Activated B cell treated with CpG ODN at 0.5 μM for 24 hours (primary cell): Measurements from ENCODE around the gene RTL10. TPM values are rescaled to one million over a fixed set of nuclear protein-coding genes. Genes with fewer than 3 reads are reported as not detected.

Source experiments
- ATAC-seq: fragments of 200-7000 bp; cut with Tn5 transposase; one replicate; pipeline ENCODE4 v1.10.0; 2021; ENCODE audit warnings: low read depth, mild to moderate bottlenecking, moderate library complexity
- CTCF ChIA-PET: fragments of 350-600 bp; sonication (Branson Sonifier 250); formaldehyde crosslinking; loops from one replicate; lab custom pipeline; 2021; ENCODE audit warnings: antibody characterized with exemption; lab: Charles Lee
- POLR2A ChIA-PET: fragments of 350-600 bp; sonication (Branson Sonifier 250); formaldehyde crosslinking; loops from one replicate; lab custom pipeline; 2021; ENCODE audit warnings: antibody characterized with exemption; lab: Charles Lee
- DNase-seq: peaks from one replicate; pipeline ENCODE4 v3.0.0; 2022
- H3K27ac Mint-ChIP-seq: one replicate; pipeline ENCODE4 v1.8.0; 2020; ENCODE audit warnings: mixed read lengths
- H3K27me3 Mint-ChIP-seq: one replicate; pipeline ENCODE4 v1.8.0; 2021; ENCODE audit warnings: mixed read lengths
- H3K36me3 Mint-ChIP-seq: one replicate; pipeline ENCODE4 v1.8.0; 2021; ENCODE audit warnings: low read depth, mixed read lengths
- H3K4me1 Mint-ChIP-seq: one replicate; pipeline ENCODE4 v1.8.0; 2021; ENCODE audit warnings: mixed read lengths
- H3K4me3 Mint-ChIP-seq: one replicate; pipeline ENCODE4 v1.8.0; 2020; ENCODE audit warnings: mild to moderate bottlenecking, mixed read lengths
- H3K9me3 Mint-ChIP-seq: one replicate; pipeline ENCODE4 v1.8.0; 2020; ENCODE audit warnings: mixed read lengths
- intact Hi-C: fragments of 100-400 bp; cut with micrococcal nuclease; formaldehyde crosslinking; loops from one replicate; pipeline ENCODE4 v1.15.1; 2024
- total RNA-seq: library from RNA; stranded (reverse); gene quantifications from 2 replicates; pipeline ENCODE4 v1.2.3, GENCODE V29; 2022
- TF ChIP-seq, protein P1 (sequence below): fragments of 200-600 bp; IDR thresholded peaks from one replicate; pipeline ENCODE4 v1.8.0; 2022; ENCODE audit warnings: antibody characterized with exemption, mild to moderate bottlenecking

The RTL10 gene
- total RNA-seq, 1 donor from 2014 or later: 12.1 TPM

DNA sequence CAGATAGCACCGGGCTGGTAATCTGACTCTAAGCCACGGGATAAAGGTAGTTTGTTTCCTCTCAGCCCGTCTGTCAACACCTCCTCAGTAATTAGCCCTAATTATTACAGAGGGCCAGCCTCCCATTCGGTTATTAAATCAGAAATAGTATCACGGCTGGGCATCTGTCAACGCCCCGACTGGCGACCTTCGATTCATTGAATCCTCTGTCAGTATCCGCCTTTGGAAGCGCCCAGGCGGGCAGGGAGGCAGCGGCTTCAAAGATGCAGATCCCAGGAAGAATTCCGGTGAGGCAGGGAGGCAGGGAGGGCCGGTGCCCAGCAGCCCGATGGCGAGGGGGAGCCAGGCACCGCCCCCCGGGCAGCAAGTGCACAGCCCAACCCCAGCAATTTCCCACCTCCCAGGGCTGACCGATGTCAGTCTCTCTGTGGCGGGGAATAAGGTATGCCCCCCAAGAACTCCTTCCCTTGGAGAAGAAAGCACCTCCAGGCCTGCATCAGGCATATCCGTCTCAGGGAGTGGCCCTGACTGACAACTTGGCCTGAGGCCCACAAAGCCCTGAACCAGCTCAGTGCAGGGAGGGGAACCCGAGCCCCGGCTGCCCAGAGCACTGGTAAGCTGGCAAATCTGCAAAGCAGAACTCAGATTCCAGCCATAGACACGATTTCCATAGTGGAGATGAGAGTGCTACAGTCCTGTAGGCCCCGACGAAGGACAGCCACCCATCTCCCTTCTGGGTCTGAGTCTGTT lies 11.4 kb downstream of the RTL10 start:
- DNase-seq (no peak), ATAC-seq (no peak)
- Mint-ChIP-seq H3K9me3 (no peaks in the 10 kb centered on the region), H3K4me3 (no peak overlapping the region), H3K27me3 (no peaks in the 10 kb centered on the region), H3K36me3 (peaks cover 5% of the 10 kb centered on the region), H3K4me1 (peaks cover 19% of the 10 kb centered on the region), H3K27ac (no peak overlapping the region)
- TF ChIP-seq, protein P1, sequence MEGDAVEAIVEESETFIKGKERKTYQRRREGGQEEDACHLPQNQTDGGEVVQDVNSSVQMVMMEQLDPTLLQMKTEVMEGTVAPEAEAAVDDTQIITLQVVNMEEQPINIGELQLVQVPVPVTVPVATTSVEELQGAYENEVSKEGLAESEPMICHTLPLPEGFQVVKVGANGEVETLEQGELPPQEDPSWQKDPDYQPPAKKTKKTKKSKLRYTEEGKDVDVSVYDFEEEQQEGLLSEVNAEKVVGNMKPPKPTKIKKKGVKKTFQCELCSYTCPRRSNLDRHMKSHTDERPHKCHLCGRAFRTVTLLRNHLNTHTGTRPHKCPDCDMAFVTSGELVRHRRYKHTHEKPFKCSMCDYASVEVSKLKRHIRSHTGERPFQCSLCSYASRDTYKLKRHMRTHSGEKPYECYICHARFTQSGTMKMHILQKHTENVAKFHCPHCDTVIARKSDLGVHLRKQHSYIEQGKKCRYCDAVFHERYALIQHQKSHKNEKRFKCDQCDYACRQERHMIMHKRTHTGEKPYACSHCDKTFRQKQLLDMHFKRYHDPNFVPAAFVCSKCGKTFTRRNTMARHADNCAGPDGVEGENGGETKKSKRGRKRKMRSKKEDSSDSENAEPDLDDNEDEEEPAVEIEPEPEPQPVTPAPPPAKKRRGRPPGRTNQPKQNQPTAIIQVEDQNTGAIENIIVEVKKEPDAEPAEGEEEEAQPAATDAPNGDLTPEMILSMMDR: no peak
- ChIA-PET POLR2A (no interaction called here), CTCF (no interaction called here)
- intact Hi-C loops: no loop called here

DNA sequence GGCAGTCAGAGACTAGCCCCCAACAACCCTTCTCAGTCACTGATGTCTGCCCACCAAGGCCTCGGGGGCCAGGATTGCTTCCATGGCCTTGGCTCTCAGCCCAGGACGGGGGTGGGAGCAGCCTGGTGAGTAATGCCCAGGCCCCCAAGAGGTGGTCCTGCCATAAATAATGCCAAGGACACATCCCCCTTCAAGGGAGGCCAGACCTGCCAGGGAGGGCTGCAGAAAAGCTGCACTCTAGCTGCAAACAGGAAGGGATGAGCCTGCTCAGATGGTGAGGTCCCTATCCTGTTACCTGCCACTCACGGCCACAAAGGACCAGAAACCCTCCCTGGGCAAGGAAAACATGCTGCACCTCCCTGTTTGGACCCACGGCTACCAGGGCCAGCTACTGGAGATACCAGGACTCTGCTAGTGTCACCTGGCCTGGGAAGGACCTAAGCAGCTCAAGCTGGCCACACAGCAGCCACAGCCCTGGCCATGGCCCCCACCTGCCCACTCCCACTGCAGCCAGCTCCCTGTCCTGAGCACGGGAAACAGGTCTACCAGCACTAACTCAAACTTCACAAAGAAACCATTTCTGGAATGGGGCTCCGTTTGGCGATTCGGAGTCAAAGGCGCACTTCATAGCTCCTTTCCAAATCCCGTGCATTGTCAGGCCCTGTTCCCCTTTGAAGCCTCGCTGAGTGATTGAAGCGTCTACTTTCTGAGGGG lies 12.1 kb downstream of the RTL10 start:
- intact Hi-C loops: no loop called here
- Mint-ChIP-seq H3K4me3 (no peak overlapping the region), H3K4me1 (peaks cover 19% of the 10 kb centered on the region), H3K36me3 (peaks cover 3% of the 10 kb centered on the region), H3K9me3 (no peaks in the 10 kb centered on the region), H3K27ac (no peak overlapping the region), H3K27me3 (no peaks in the 10 kb centered on the region)
- CTCF ChIA-PET: no interaction called here
- ATAC-seq (no peak), DNase-seq (no peak)
- TF ChIP-seq, protein P1: no peak
- POLR2A ChIA-PET: no interaction called here

DNA sequence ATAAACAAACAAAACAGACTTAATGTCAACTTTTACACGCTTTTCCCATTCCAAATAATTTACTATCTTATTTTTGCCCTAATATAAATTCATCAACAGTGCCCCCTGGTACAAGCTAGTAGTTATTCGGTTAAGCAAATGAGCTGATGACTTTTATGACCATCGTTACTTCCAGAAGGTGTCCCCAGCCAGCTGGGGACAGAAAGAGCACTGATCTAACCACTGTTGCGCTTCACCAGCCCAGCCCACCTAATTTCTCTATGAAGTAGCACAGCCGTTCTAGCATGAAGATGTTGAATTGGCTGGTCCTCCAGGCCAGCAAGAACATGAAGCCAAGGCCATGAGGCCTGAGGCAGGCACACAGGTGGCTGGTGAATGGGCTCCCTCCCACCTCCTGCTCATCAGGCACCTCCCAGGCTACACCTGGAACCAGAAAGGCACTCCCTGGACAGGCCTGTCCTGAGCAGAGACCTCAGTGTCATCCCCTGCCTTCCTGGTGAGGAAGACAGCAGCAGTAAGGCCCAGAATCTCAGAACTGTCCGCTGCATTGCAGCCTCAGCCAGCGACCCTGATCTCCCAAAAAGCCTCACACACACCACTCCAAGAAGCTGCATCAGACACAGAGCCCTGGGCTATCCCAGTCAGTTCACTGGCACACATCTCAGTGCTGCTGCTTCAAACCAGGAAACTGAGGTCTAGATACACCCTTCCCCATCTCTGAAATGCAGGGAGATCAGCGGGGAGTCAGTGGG lies 12.9 kb downstream of the RTL10 start:
- DNase-seq: no peak
- Mint-ChIP-seq H3K36me3 (no peaks in the 10 kb centered on the region), H3K27ac (no peak overlapping the region), H3K4me3 (no peak overlapping the region), H3K27me3 (no peaks in the 10 kb centered on the region), H3K9me3 (no peaks in the 10 kb centered on the region), H3K4me1 (peaks cover 19% of the 10 kb centered on the region)
- ChIA-PET CTCF (no interaction called here), POLR2A (no interaction called here)
- TF ChIP-seq, protein P1: no peak
- ATAC-seq: no peak
- intact Hi-C loops: no loop called here

DNA sequence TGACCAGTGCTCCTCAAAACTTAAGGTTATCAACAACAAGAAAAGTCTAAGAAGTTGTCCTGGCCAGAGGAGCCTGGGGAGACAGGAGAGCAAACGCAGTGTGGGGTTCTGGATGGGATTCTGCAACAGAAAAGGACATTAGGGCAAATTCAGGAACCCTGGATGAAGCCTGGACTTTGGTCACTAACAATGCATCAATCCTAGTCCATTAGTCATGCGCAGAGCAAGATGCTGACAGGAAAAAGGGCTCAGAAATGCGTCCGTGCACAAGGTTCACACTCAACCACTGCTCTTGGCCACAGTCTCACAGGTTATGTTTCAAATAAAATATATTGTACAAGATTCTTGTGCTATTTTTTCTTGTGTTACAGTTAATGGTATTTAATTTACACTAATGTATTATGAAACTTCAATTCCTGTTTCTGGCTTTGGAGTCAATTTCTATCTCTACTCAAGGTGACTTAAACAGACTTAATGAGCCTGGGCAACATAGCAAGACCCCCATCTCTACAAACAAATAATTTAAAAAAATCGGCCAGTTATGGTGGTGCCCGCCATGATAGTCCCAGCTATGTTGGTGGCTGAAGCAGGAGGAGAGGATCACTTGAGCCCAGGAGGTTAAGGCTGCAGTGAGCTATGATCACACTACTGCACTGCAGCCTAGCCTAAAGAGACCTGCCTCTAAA lies 13.6 kb downstream of the RTL10 start:
- no peak for DNase-seq
- ChIA-PET POLR2A (no interaction called here), CTCF (no interaction called here)
- H3K9me3 Mint-ChIP-seq: no peaks in the 10 kb centered on the region
- H3K27ac Mint-ChIP-seq: no peak overlapping the region
- no peak for ATAC-seq
- intact Hi-C loops: no loop called here
- H3K4me3 Mint-ChIP-seq: no peak overlapping the region
- TF ChIP-seq, protein P1: no peak
- no peaks in the 10 kb centered on the region for H3K27me3 Mint-ChIP-seq
- peaks cover 18% of the 10 kb centered on the region for H3K4me1 Mint-ChIP-seq
- no peaks in the 10 kb centered on the region for H3K36me3 Mint-ChIP-seq
